Endodermal cell (in vitro differentiated cells): ENCODE data around the gene PCDH19. TPM values are rescaled to one million over a fixed set of nuclear protein-coding genes. Genes with fewer than 3 reads are reported as not detected.

Experiments
- DNase-seq: peaks from one replicate; pipeline ENCODE4 v3.0.0-alpha.2; 2017
- H3K27ac ChIP-seq: 2 replicates; pipeline ENCODE4 v1.5.1; 2013; ENCODE audit warnings: mild to moderate bottlenecking, low read depth, low read length, moderate library complexity
- H3K27me3 ChIP-seq: 2 replicates; pipeline ENCODE4 v1.6.1; 2013; ENCODE audit warnings: mild to moderate bottlenecking, low read length, moderate library complexity; ENCODE audit not compliant: insufficient read depth, control insufficient read depth, poor library complexity, severe bottlenecking
- H3K36me3 ChIP-seq: 2 replicates; pipeline ENCODE4 v1.7.0; 2013; ENCODE audit warnings: mild to moderate bottlenecking, low read length, moderate library complexity; ENCODE audit not compliant: control insufficient read depth, insufficient read depth
- H3K4me1 ChIP-seq: one replicate; pipeline ENCODE4 v1.7.0; 2013; ENCODE audit warnings: low read length; ENCODE audit not compliant: control insufficient read depth, insufficient read depth
- H3K4me3 ChIP-seq: 2 replicates; pipeline ENCODE4 v1.5.1; 2013; ENCODE audit warnings: mild to moderate bottlenecking, low read length, moderate library complexity
- H3K9ac ChIP-seq: 2 replicates; pipeline ENCODE4 v1.6.1; 2013; ENCODE audit warnings: mild to moderate bottlenecking, low read length, moderate library complexity; ENCODE audit not compliant: poor library complexity, severe bottlenecking; ENCODE audit errors: extremely low read depth
- H3K9me3 ChIP-seq: 2 replicates; pipeline ENCODE4 v1.6.1; 2013; ENCODE audit warnings: mild to moderate bottlenecking, low read length, moderate library complexity; ENCODE audit not compliant: control insufficient read depth
- H3K27ac Mint-ChIP-seq: 2 replicates; pipeline ENCODE4 v1.8.0; 2020; ENCODE audit warnings: mixed read lengths
- H3K27me3 Mint-ChIP-seq: 2 replicates; pipeline ENCODE4 v1.8.0; 2021; ENCODE audit warnings: mild to moderate bottlenecking, mixed read lengths; ENCODE audit not compliant: insufficient read depth
- H3K36me3 Mint-ChIP-seq: 2 replicates; pipeline ENCODE4 v1.8.0; 2020; ENCODE audit warnings: low read depth, mixed read lengths
- H3K4me1 Mint-ChIP-seq: 2 replicates; pipeline ENCODE4 v1.8.0; 2020; ENCODE audit warnings: mixed read lengths
- H3K4me3 Mint-ChIP-seq: 2 replicates; pipeline ENCODE4 v1.8.0; 2020; ENCODE audit warnings: mild to moderate bottlenecking, moderate library complexity, mixed read lengths
- H3K9me3 Mint-ChIP-seq: 2 replicates; pipeline ENCODE4 v1.8.0; 2020; ENCODE audit warnings: mild to moderate bottlenecking, mixed read lengths
- WGBS, 2 experiments: methylation state at CpG; one replicate each; pipeline versions ENCODE4 v1.1.5 to v1.1.7; 2013; ENCODE audit warnings: missing lambda C conversion rate in 2 of 2, mixed read lengths in 1 of 2; ENCODE audit not compliant: insufficient coverage in 1 of 2, insufficient read length in 1 of 2; 5-methylcytosine and 5-hydroxymethylcytosine counted together
- total RNA-seq, 2 donors: library from RNA; stranded (reverse); fragmentation: NEBNext Ultra II Directional in 1 of 2; extraction: Animal tissue kit (Norgen Biotek cat#: 25700) in 1 of 2; gene quantifications; 2 replicates in 1 of 2; 3 replicates in 1 of 2; pipeline ENCODE4 v1.2.1, GENCODE V29; 2021
- TF ChIP-seq, protein P1 (sequence below): fragments of 200-600 bp; sonication (generic); conservative IDR thresholded peaks from 2 replicates; pipeline ENCODE4 v1.5.0; 2021; ENCODE audit warnings: antibody characterized with exemption, mild to moderate bottlenecking

Gene PCDH19
- total RNA-seq, 2 donors from 2014 or later: 0.20 to 1.5 TPM

DNA sequence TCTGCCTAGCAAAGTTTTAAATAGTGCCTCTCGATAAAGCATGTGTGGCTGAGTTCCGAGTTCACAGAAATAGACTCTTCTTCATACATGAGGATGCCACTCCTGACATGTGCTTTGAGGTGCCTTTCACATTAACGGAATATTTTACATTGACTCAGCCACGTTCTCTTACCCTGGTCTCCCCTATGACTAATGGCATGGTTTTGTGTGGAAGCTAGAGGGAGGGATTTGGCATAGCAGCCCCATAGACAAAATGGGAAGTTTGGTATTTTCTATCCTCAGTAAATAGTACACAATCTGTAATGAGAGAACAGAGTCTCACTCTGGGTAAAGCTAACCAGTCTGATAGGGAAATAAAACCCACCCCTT lies 68.9 kb downstream of the PCDH19 start:
- H3K36me3 ChIP-seq: no peaks in the 10 kb centered on the region
- H3K4me1 ChIP-seq: no peaks in the 10 kb centered on the region
- no peak overlapping the region for H3K9ac ChIP-seq
- Mint-ChIP-seq H3K4me3 (no peak overlapping the region), H3K9me3 (no peaks in the 10 kb centered on the region), H3K27me3 (no peaks in the 10 kb centered on the region), H3K4me1 (no peaks in the 10 kb centered on the region), H3K36me3 (no peaks in the 10 kb centered on the region), H3K27ac (no peak overlapping the region)
- TF ChIP-seq, protein P1, sequence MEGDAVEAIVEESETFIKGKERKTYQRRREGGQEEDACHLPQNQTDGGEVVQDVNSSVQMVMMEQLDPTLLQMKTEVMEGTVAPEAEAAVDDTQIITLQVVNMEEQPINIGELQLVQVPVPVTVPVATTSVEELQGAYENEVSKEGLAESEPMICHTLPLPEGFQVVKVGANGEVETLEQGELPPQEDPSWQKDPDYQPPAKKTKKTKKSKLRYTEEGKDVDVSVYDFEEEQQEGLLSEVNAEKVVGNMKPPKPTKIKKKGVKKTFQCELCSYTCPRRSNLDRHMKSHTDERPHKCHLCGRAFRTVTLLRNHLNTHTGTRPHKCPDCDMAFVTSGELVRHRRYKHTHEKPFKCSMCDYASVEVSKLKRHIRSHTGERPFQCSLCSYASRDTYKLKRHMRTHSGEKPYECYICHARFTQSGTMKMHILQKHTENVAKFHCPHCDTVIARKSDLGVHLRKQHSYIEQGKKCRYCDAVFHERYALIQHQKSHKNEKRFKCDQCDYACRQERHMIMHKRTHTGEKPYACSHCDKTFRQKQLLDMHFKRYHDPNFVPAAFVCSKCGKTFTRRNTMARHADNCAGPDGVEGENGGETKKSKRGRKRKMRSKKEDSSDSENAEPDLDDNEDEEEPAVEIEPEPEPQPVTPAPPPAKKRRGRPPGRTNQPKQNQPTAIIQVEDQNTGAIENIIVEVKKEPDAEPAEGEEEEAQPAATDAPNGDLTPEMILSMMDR: no peak
- no peak overlapping the region for H3K4me3 ChIP-seq
- no peaks in the 10 kb centered on the region for H3K27me3 ChIP-seq
- DNase-seq: no peak
- H3K9me3 ChIP-seq: no peaks in the 10 kb centered on the region
- 89% methylated on average over 3 of the region's 4 CpGs; no CpG with 5 or more reads in 1 of the 2 experiments for WGBS, 2 experiments
- H3K27ac ChIP-seq: no peak overlapping the region

DNA sequence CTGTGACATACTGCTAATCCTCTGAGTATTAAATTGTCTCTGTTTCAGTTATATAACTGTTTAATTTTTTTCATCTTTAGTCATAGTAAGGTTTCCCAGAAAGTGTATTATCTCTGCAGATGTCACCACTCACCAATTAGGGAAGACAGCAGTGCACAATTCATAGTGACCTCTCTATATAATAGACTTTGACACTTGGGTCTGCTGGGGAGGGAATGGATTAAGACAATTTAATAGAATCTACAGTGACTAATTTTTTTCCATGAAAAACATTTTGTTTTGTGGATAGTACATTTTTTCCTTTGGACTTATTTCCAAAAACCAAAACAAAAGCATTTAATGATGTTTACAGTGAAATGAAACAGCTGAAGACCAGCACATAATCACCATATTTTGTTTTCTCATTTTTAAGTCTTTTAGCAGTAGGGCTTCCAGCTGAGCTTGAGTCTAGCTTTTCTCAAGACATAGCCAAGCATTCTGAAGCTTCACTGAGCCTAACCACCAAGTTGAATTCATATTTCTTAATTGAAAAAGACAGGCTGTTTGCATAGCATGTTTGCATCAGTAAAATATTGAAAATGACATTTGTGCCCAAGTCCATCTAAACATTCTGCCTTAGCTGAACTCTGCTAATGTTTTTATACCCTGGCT lies 69.5 kb downstream of the PCDH19 start:
- no peaks in the 10 kb centered on the region for H3K9me3 ChIP-seq
- no peak overlapping the region for H3K27ac Mint-ChIP-seq
- H3K36me3 Mint-ChIP-seq: no peaks in the 10 kb centered on the region
- H3K4me3 Mint-ChIP-seq: no peak overlapping the region
- no peak for DNase-seq
- TF ChIP-seq, protein P1: no peak
- H3K4me1 ChIP-seq: no peaks in the 10 kb centered on the region
- no peaks in the 10 kb centered on the region for H3K27me3 Mint-ChIP-seq
- H3K4me3 ChIP-seq: no peak overlapping the region
- H3K9ac ChIP-seq: no peak overlapping the region
- no peaks in the 10 kb centered on the region for H3K36me3 ChIP-seq
- H3K9me3 Mint-ChIP-seq: no peaks in the 10 kb centered on the region
- no peaks in the 10 kb centered on the region for H3K27me3 ChIP-seq
- H3K27ac ChIP-seq: no peak overlapping the region
- H3K4me1 Mint-ChIP-seq: no peaks in the 10 kb centered on the region

DNA sequence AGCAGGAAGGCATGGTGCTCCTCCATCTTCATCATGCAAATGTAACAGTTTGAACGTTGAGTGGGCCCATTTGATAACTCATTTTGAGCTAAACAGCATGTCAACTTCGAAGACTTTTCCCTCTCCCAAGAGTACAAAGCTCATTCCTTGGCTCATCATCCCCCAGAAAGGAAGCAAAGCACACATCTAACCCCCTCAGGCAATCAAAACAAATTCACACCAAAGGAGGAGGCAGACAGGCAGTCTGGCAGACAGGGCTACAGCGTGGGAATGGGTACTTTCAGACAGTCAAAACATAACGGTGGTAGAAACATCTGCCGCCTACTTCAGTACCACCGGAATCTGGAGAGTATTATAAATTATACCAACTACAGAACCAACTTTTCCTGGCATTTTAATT lies 81.7 kb downstream of the PCDH19 start:
- Histone ChIP-seq H3K4me1 (no peaks in the 10 kb centered on the region), H3K9me3 (no peaks in the 10 kb centered on the region), H3K9ac (no peak overlapping the region), H3K4me3 (no peak overlapping the region), H3K27ac (peak overlapping the region; percentile 63), H3K36me3 (no peaks in the 10 kb centered on the region), H3K27me3 (no peaks in the 10 kb centered on the region)
- H3K9me3 Mint-ChIP-seq: no peaks in the 10 kb centered on the region
- no peak for DNase-seq
- WGBS, 2 experiments: 90% methylated on average over 6 of the region's 6 CpGs; no CpG with 5 or more reads in 1 of the 2 experiments
- TF ChIP-seq, protein P1: no peak
- no peaks in the 10 kb centered on the region for H3K27me3 Mint-ChIP-seq
- no peaks in the 10 kb centered on the region for H3K36me3 Mint-ChIP-seq
- H3K27ac Mint-ChIP-seq: no peak overlapping the region
- H3K4me3 Mint-ChIP-seq: no peak overlapping the region
- H3K4me1 Mint-ChIP-seq: peaks cover 11% of the 10 kb centered on the region
